HFF-Myc (cell line): Measurements from ENCODE around the gene JSRP1.

Experiments
- DNase-seq: peaks from one replicate; pipeline ENCODE4 v3.0.0-alpha.2; 2011; ENCODE audit warnings: low read depth; ENCODE audit errors: extremely low read depth
- H3K4me3 ChIP-seq: replicated peaks from 2 replicates; pipeline ENCODE4 v1.5.1; 2011; ENCODE audit warnings: low read depth, mild to moderate bottlenecking, control low read depth, low read length
- TF ChIP-seq, protein P1 (sequence below): IDR thresholded peaks from 2 replicates; pipeline ENCODE4 v1.5.1; 2012; ENCODE audit warnings: mild to moderate bottlenecking, low read depth, low read length, control low read depth; ENCODE audit errors: missing control alignments

Gene JSRP1

DNA sequence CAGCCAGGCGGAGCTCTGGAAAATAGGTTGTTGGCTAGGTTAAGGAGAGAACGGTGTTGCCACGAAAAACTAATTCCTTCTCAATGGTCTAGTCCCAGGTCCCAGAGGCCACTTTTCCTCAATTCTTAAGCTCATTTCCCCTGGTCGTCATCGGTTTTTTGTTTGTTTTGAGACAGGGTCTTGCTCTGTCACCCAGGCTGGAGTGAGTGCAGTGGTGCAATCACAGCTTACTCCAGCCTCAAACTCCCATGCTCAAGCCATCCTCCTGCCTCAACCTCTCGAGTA lies 18.4 kb downstream of the JSRP1 start:
- TF ChIP-seq, protein P1, sequence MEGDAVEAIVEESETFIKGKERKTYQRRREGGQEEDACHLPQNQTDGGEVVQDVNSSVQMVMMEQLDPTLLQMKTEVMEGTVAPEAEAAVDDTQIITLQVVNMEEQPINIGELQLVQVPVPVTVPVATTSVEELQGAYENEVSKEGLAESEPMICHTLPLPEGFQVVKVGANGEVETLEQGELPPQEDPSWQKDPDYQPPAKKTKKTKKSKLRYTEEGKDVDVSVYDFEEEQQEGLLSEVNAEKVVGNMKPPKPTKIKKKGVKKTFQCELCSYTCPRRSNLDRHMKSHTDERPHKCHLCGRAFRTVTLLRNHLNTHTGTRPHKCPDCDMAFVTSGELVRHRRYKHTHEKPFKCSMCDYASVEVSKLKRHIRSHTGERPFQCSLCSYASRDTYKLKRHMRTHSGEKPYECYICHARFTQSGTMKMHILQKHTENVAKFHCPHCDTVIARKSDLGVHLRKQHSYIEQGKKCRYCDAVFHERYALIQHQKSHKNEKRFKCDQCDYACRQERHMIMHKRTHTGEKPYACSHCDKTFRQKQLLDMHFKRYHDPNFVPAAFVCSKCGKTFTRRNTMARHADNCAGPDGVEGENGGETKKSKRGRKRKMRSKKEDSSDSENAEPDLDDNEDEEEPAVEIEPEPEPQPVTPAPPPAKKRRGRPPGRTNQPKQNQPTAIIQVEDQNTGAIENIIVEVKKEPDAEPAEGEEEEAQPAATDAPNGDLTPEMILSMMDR: no peak
- DNase-seq: no peak
- peak overlapping the region; percentile 89 for H3K4me3 ChIP-seq

DNA sequence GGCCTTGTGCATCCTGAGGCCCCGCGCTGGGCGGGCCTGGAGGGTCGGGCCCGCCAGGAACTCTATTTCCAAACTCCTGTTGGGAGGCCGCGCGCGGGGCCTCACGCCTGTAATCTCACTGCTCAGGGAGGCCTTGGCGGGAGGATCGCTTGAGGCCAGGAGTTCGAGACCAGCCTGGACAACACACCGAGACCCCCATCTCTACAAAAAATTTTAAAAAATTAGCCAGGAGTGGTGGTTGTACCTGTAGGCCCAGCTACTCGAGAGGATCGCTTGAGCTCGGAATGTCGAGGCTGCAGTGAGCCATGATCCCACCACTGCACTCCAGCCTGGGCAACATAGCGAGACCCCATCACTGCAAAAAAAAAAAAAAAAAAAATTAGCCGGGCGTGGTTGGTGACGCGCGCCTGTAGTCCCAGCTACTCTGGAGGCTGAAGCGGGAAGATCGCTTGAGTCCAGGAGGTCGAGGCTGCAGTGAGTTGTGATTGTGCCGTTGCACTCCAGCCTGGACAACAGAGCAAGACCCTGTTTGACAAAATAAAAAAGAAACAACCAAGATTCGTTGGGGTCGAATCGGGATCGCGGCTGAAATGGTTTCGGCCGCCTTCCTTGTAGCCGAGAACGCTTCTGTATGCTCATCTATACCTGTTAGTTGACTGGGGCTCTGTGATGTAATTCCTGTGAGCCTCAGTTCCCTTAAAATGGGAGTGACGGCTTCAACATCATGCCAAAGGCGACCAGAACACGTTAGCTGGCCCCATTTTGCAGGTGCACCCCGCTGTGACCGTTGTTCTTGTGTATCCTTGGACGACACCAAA lies 19.0 kb downstream of the JSRP1 start:
- TF ChIP-seq, protein P1: no peak
- DNase-seq: no peak
- H3K4me3 ChIP-seq: peak overlapping the region; percentile 89

DNA sequence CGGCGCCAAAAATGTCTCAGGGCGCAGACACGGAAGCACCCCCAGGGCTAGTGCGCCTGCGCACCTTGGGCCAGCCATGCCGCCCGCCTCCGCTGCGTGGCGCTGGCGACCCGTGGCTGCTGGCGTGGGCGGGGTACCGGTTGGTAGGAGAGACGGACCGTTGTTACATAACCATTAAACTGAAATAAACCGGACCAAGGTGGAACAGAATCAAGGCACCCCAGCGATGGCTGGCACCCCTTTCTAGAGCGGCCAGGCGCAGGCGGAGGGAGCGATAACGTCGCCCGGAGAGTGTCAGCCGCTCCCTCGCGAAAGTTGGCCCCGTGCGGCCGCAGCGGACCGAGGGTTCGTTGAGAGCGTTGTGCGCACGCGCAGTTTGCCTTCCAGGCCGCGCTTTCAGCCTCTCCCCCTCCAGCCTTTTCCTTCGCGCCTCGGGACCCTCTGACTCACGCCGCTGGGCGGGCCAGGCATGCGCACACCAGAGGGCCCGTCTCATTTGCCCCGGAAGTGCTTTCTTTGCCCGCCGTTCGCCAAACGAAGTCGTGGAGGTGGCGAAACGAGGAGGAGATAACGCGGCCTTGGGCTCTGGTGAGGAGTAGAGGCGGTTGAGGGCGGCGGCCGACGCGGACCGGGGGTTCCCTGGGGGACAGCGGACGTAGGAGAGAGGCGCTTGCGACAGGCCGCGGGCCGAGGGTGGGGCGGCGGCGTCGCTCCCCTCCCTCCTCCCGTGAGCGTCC lies 19.7 kb downstream of the JSRP1 start, which contains the start of the genes PLEKHJ1 and SF3A2:
Gene PLEKHJ1, minus strand, starts transcription at position 16 of the 737 bp plus-strand sequence. CDS start 81 bp downstream, outside the sequence.
Gene SF3A2, plus strand, starts transcription at position 511 of the 737 bp plus-strand sequence. CDS start 6,595 bp downstream, outside the sequence.
- peak; percentile 87 for DNase-seq
- TF ChIP-seq, protein P1: peak; percentile 95
- H3K4me3 ChIP-seq: peak within 1 kb of the TSS; percentile 89

DNA sequence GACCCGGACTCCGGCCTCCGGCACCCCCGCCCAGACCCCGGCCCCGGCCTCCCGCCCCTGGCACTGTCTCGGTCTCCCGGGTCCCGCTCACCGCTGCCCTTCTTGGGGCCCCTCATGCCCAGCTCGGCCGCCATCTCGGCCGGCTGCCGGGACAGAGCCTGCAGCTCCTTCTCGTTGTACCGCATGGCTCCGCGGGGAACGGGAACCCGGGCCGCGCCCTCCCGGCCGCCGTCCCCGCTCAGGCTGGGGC lies 20.2 kb downstream of the JSRP1 start:
- TF ChIP-seq, protein P1: no peak
- peak overlapping the region; percentile 89 for H3K4me3 ChIP-seq
- DNase-seq: no peak

DNA sequence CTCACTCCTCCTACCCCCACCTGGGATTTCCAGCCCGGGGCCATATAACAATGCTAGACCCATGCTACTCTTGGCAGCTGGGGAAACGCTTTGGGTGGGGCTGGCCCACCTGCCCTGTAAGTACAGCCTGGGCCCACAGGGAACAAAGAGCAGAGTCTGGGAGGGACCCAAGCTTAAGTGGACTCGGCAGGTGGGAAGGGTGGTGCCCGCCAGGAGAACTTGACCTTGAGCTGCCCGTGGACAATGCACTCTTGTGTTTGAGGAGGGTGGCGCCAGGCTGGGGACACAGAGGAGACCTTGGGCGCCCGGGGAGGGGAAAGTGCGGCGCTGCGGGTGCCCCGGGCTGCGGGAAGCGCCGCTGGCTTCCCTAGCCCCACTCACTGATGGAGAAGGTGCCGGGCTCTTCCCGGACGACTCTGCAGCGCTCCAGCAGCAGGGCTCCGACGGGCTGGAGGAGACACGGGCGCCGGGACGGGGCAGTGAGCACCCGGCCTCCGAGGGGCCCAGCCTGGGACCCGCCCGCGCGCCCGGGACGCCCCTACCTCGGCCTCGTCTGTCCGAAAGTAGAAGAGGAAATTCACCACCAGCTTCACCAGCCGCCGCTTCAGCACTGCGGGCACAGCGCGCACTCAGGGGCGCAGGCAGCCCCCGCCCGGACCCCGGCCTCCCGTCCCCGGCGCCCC lies 20.7 kb downstream of the JSRP1 start:
- TF ChIP-seq, protein P1: no peak
- H3K4me3 ChIP-seq: peak overlapping the region; percentile 89
- no peak for DNase-seq

DNA sequence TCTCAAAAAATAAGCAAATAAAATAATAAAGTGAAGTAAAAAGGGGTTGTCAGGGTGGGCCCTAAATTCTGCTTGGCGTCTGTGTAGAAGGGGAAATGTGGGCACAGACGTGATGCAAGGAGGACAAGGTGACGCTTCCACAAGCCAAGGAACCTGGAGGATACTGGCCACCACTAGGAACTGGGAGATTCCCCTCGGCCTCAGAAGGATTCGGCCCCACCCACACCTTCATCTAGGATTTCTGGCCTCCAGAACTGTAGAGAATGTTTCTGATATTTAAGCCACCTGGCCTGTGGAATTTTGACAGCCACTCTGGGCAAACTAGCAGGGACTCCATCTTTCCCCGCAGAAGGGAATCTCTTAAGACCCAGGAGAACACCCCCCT lies 21.2 kb downstream of the JSRP1 start:
- H3K4me3 ChIP-seq: peak overlapping the region; percentile 89
- TF ChIP-seq, protein P1: no peak
- no peak for DNase-seq
